ENCODE measurements around the gene MRNIP. TPM values are rescaled to one million over a fixed set of nuclear protein-coding genes. Genes with fewer than 3 reads are reported as not detected.

The MRNIP gene
- total and polyA plus RNA-seq, 5 donors from 2014 or later, result 10.2 to 46.4 (median 18.2) TPM

GRCh38 chr5:179878222-179879002 lies 19.8 kb upstream of the MRNIP start:
- Mint-ChIP-seq H3K27me3 (no peaks in the 10 kb centered on the region), H3K9me3 (peaks cover 0 to 9% (median 2%) of the 10 kb centered on the region in 7 donors), H3K4me3 (no peak overlapping the region), H3K27ac (no peak overlapping the region), H3K36me3 (peaks cover 22% of the 10 kb centered on the region), H3K4me1 (no peaks in the 10 kb centered on the region)
- no peaks in the 10 kb centered on the region for H3K4me1 ChIP-seq (ENCODE audit: control insufficient read depth, insufficient read depth, low read length, poor library complexity, severe bottlenecking)
- peaks cover 15% of the 10 kb centered on the region for H3K36me3 ChIP-seq (ENCODE audit: control insufficient read depth, insufficient read depth, low read length)
- ATAC-seq (ENCODE audit: low read depth in 2 of 2) (no peak), DNase-seq (no peak)
- H3K27ac ChIP-seq (ENCODE audit: insufficient read depth, low read length, poor library complexity, severe bottlenecking), result no peak overlapping the region
- H3K4me3 ChIP-seq (ENCODE audit: low read depth, low read length), result no peak overlapping the region
- H3K27me3 ChIP-seq (ENCODE audit: control insufficient read depth, insufficient read depth, low read length), result no peaks in the 10 kb centered on the region
- H3K9me3 ChIP-seq (ENCODE audit: control insufficient read depth in 2 of 2, low read length in 2 of 2), result peaks cover 4 to 13% of the 10 kb centered on the region in 2 experiments

GRCh38 chr5:179876610-179876952 lies 18.0 kb upstream of the MRNIP start:
- no peaks in the 10 kb centered on the region for H3K4me1 Mint-ChIP-seq
- H3K36me3 Mint-ChIP-seq, result peaks cover 16% of the 10 kb centered on the region
- H3K27me3 Mint-ChIP-seq, result no peaks in the 10 kb centered on the region

GRCh38 chr5:179875741-179876609 lies 17.4 kb upstream of the MRNIP start:
- no peaks in the 10 kb centered on the region for H3K9me3 Mint-ChIP-seq
- Histone ChIP-seq H3K9me3 (ENCODE audit: control insufficient read depth in 2 of 2, low read length in 2 of 2) (no peaks in the 10 kb centered on the region), H3K4me3 (ENCODE audit: low read depth, low read length) (no peak overlapping the region), H3K27ac (ENCODE audit: insufficient read depth, low read length, poor library complexity, severe bottlenecking) (no peak overlapping the region), H3K36me3 (ENCODE audit: control insufficient read depth, insufficient read depth, low read length) (peaks cover 28% of the 10 kb centered on the region), H3K27me3 (ENCODE audit: control insufficient read depth, insufficient read depth, low read length) (no peaks in the 10 kb centered on the region), H3K4me1 (ENCODE audit: control insufficient read depth, insufficient read depth, low read length, poor library complexity, severe bottlenecking) (no peaks in the 10 kb centered on the region)
- no peak overlapping the region for H3K27ac Mint-ChIP-seq
- peaks cover 17% of the 10 kb centered on the region for H3K36me3 Mint-ChIP-seq
- DNase-seq (no peak), ATAC-seq (ENCODE audit: low read depth in 2 of 2) (no peak)
- no peak overlapping the region for H3K4me3 Mint-ChIP-seq
- no peaks in the 10 kb centered on the region for H3K4me1 Mint-ChIP-seq
- no peaks in the 10 kb centered on the region for H3K27me3 Mint-ChIP-seq

More at GRCh38 chr5:179876610-179876952, 18.0 kb upstream of the MRNIP start:
- H3K4me3 ChIP-seq (ENCODE audit: low read depth, low read length), result no peak overlapping the region
- DNase-seq, result no peak
- H3K4me1 ChIP-seq (ENCODE audit: control insufficient read depth, insufficient read depth, low read length, poor library complexity, severe bottlenecking), result no peaks in the 10 kb centered on the region
- ATAC-seq (ENCODE audit: low read depth in 2 of 2), result no peak
- H3K36me3 ChIP-seq (ENCODE audit: control insufficient read depth, insufficient read depth, low read length), result peaks cover 23% of the 10 kb centered on the region
- H3K27ac ChIP-seq (ENCODE audit: insufficient read depth, low read length, poor library complexity, severe bottlenecking), result no peak overlapping the region
- no peaks in the 10 kb centered on the region for H3K9me3 ChIP-seq (ENCODE audit: control insufficient read depth in 2 of 2, low read length in 2 of 2)
- Mint-ChIP-seq H3K27ac (peak overlapping the region in 1 of 3 donors; percentile 51), H3K4me3 (no peak overlapping the region), H3K9me3 (no peaks in the 10 kb centered on the region)
- H3K27me3 ChIP-seq (ENCODE audit: control insufficient read depth, insufficient read depth, low read length), result no peaks in the 10 kb centered on the region

GRCh38 chr5:179874536-179875292 lies 16.1 kb upstream of the MRNIP start:
- H3K36me3 Mint-ChIP-seq, result peaks cover 17% of the 10 kb centered on the region
- no peaks in the 10 kb centered on the region for H3K27me3 Mint-ChIP-seq
- H3K4me1 ChIP-seq (ENCODE audit: control insufficient read depth, insufficient read depth, low read length, poor library complexity, severe bottlenecking), result no peaks in the 10 kb centered on the region
- peaks cover 32% of the 10 kb centered on the region for H3K36me3 ChIP-seq (ENCODE audit: control insufficient read depth, insufficient read depth, low read length)
- no peak overlapping the region for H3K27ac Mint-ChIP-seq
- H3K9me3 ChIP-seq (ENCODE audit: control insufficient read depth in 2 of 2, low read length in 2 of 2), result no peaks in the 10 kb centered on the region
- H3K9me3 Mint-ChIP-seq, result no peaks in the 10 kb centered on the region
- ATAC-seq (ENCODE audit: low read depth in 2 of 2) (no peak), DNase-seq (no peak)
- no peak overlapping the region for H3K4me3 ChIP-seq (ENCODE audit: low read depth, low read length)
- H3K4me3 Mint-ChIP-seq, result peak overlapping the region in 1 of 4 donors; percentile 18
- no peaks in the 10 kb centered on the region for H3K27me3 ChIP-seq (ENCODE audit: control insufficient read depth, insufficient read depth, low read length)
- H3K27ac ChIP-seq (ENCODE audit: insufficient read depth, low read length, poor library complexity, severe bottlenecking), result no peak overlapping the region
- H3K4me1 Mint-ChIP-seq, result no peaks in the 10 kb centered on the region

GRCh38 chr5:179874136-179874535 lies 15.5 kb upstream of the MRNIP start:
- Histone ChIP-seq H3K36me3 (ENCODE audit: control insufficient read depth, insufficient read depth, low read length) (peaks cover 32% of the 10 kb centered on the region), H3K4me3 (ENCODE audit: low read depth, low read length) (no peak overlapping the region), H3K4me1 (ENCODE audit: control insufficient read depth, insufficient read depth, low read length, poor library complexity, severe bottlenecking) (no peaks in the 10 kb centered on the region), H3K27me3 (ENCODE audit: control insufficient read depth, insufficient read depth, low read length) (no peaks in the 10 kb centered on the region), H3K27ac (ENCODE audit: insufficient read depth, low read length, poor library complexity, severe bottlenecking) (no peak overlapping the region), H3K9me3 (ENCODE audit: control insufficient read depth in 2 of 2, low read length in 2 of 2) (no peaks in the 10 kb centered on the region)
- Mint-ChIP-seq H3K9me3 (no peaks in the 10 kb centered on the region), H3K4me3 (no peak overlapping the region), H3K4me1 (no peaks in the 10 kb centered on the region), H3K36me3 (peaks cover 17% of the 10 kb centered on the region), H3K27ac (no peak overlapping the region), H3K27me3 (no peaks in the 10 kb centered on the region)
- ATAC-seq (ENCODE audit: low read depth in 2 of 2), result no peak
- no peak for DNase-seq

GRCh38 chr5:179873588-179874110 lies 15.0 kb upstream of the MRNIP start:
- no peaks in the 10 kb centered on the region for H3K4me1 Mint-ChIP-seq
- H3K36me3 Mint-ChIP-seq, result peaks cover 17% of the 10 kb centered on the region
- peaks cover 32% of the 10 kb centered on the region for H3K36me3 ChIP-seq (ENCODE audit: control insufficient read depth, insufficient read depth, low read length)
- H3K27me3 Mint-ChIP-seq, result no peaks in the 10 kb centered on the region
- DNase-seq, result no peak
- no peak overlapping the region for H3K4me3 Mint-ChIP-seq
- H3K9me3 Mint-ChIP-seq, result no peaks in the 10 kb centered on the region
- H3K4me3 ChIP-seq (ENCODE audit: low read depth, low read length), result no peak overlapping the region
- H3K4me1 ChIP-seq (ENCODE audit: control insufficient read depth, insufficient read depth, low read length, poor library complexity, severe bottlenecking), result no peaks in the 10 kb centered on the region
- H3K27ac ChIP-seq (ENCODE audit: insufficient read depth, low read length, poor library complexity, severe bottlenecking), result no peak overlapping the region
- H3K9me3 ChIP-seq (ENCODE audit: control insufficient read depth in 2 of 2, low read length in 2 of 2), result no peaks in the 10 kb centered on the region
- H3K27ac Mint-ChIP-seq, result no peak overlapping the region
- ATAC-seq (ENCODE audit: low read depth in 2 of 2), result no peak
- no peaks in the 10 kb centered on the region for H3K27me3 ChIP-seq (ENCODE audit: control insufficient read depth, insufficient read depth, low read length)

GRCh38 chr5:179872828-179873575 lies 14.4 kb upstream of the MRNIP start:
- no peak for ATAC-seq (ENCODE audit: low read depth in 2 of 2)
- no peak for DNase-seq
- Mint-ChIP-seq H3K4me3 (no peak overlapping the region), H3K4me1 (no peaks in the 10 kb centered on the region), H3K9me3 (no peaks in the 10 kb centered on the region), H3K27ac (no peak overlapping the region), H3K27me3 (no peaks in the 10 kb centered on the region), H3K36me3 (peaks cover 16% of the 10 kb centered on the region)
- no peaks in the 10 kb centered on the region for H3K4me1 ChIP-seq (ENCODE audit: control insufficient read depth, insufficient read depth, low read length, poor library complexity, severe bottlenecking)
- no peak overlapping the region for H3K4me3 ChIP-seq (ENCODE audit: low read depth, low read length)
- H3K9me3 ChIP-seq (ENCODE audit: control insufficient read depth in 2 of 2, low read length in 2 of 2), result no peaks in the 10 kb centered on the region
- H3K36me3 ChIP-seq (ENCODE audit: control insufficient read depth, insufficient read depth, low read length), result peaks cover 32% of the 10 kb centered on the region
- no peaks in the 10 kb centered on the region for H3K27me3 ChIP-seq (ENCODE audit: control insufficient read depth, insufficient read depth, low read length)
- H3K27ac ChIP-seq (ENCODE audit: insufficient read depth, low read length, poor library complexity, severe bottlenecking), result no peak overlapping the region
